ENCODE results near the gene NR2F6.
"Not testable (repeated sequence)": the region's sequence is repeated elsewhere in the genome, so short reads cannot be mapped to it uniquely, and the experiment has no call there.

The NR2F6 gene

GRCh38 chr19:17245535-17245984 lies at the start of gene NR2F6:
TSS of gene NR2F6 (minus strand) at chr19:17245919. CDS start at chr19:17245220, 699 bp downstream.
- in situ Hi-C loops (cut with MboI; ENCODE audit: low sequenced_read_pairs), result no loop called here

DNA sequence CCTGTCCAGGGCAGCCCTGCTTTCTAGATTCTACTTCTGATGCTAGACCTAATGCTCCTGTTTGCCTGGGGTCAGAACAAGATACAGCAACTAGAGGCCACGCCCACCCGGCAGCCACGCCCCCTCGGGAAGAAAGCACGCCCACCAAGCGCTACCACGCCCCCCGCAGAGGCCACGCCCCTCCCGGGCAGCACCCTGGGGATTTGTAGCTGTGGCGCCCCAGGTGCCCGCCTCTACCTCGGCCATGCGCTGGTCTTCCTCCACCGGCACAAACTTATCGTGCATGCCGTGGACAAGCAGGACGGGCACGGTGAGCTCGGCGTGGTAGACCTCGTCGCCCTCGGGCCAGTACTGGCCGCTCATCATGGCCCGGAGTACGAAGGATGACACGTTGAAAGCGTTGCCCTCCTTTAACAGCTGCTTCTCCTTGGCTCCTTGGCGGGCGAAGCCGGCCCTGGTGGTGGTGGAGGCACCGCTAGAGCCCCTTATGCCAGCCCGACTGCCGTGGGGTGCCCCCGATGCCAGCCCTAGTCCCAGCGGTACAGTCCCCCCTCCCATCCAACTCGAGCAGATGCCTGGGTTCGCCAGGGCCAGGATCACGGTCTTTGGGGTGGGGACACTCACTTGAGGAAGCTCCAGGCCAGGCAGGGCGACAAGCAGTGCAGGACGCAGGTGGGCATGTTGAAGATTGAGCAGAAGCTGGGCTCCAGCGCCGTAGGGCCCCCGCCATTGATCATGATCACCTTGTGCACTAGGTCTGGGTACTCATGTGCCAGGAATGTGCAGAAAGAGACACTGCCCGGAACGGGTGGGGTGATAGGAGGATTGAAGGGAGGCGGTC lies 48.6 kb upstream of the NR2F6 start:
- in situ Hi-C loops (cut with MboI; ENCODE audit: low sequenced_read_pairs), result no loop called here

GRCh38 chr19:17293605-17294004 lies 47.9 kb upstream of the NR2F6 start:
- in situ Hi-C loops (cut with MboI; ENCODE audit: low sequenced_read_pairs), result no loop called here

GRCh38 chr19:17292301-17293074 lies 46.8 kb upstream of the NR2F6 start:
- in situ Hi-C loops (cut with MboI; ENCODE audit: low sequenced_read_pairs), result no loop called here

GRCh38 chr19:17289489-17289888 lies 43.8 kb upstream of the NR2F6 start:
- in situ Hi-C loops (cut with MboI; ENCODE audit: low sequenced_read_pairs), result loop anchor here (10.0 kb wide), 1 partner anchor 525 kb away; no protein-coding TSS in a partner anchor

DNA sequence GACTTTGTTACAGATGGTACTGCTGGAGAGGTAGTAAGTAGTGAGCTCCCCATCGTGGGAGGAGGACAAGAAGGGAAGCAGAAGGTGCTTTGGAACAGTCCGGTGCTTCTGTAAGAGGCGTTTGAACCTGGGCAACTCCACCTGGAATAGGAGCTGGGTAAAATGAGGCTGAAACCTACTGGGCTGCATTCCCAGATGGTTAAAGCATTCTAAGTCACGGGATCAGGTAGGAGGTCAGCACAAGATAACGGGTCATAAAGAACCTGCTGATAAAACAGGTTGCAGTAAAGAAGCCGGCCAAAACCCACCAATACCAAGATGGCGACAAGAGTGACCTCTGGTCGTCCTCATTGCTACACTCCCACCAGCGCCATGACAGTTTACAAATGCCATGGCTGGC lies 41.0 kb upstream of the NR2F6 start:
- in situ Hi-C loops (cut with MboI; ENCODE audit: low sequenced_read_pairs), result loop anchor here (10.0 kb wide), 1 partner anchor 522 kb away; no protein-coding TSS in a partner anchor

DNA sequence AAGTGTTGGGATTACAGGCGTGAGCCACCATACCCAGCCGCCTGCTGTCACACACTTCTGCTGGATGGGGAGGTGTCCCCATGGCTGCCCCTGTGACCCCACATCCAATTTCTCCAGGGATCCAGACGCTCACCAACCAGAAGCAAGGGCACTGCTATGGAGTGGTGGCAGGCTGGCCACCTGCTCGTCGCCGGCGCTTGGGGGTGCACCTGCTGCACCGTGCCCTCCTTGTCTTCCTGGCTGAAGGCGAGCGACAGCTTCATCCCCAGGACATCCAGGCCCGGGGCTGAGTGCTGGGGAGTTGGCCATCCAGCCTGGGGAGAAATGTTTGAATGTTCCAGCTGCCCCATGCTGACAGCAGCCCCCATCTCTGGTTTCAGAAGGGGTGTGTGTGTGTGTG lies 40.5 kb upstream of the NR2F6 start:
- in situ Hi-C loops (cut with MboI; ENCODE audit: low sequenced_read_pairs), result loop anchor here (10.0 kb wide), 1 partner anchor 521 kb away; no protein-coding TSS in a partner anchor

DNA sequence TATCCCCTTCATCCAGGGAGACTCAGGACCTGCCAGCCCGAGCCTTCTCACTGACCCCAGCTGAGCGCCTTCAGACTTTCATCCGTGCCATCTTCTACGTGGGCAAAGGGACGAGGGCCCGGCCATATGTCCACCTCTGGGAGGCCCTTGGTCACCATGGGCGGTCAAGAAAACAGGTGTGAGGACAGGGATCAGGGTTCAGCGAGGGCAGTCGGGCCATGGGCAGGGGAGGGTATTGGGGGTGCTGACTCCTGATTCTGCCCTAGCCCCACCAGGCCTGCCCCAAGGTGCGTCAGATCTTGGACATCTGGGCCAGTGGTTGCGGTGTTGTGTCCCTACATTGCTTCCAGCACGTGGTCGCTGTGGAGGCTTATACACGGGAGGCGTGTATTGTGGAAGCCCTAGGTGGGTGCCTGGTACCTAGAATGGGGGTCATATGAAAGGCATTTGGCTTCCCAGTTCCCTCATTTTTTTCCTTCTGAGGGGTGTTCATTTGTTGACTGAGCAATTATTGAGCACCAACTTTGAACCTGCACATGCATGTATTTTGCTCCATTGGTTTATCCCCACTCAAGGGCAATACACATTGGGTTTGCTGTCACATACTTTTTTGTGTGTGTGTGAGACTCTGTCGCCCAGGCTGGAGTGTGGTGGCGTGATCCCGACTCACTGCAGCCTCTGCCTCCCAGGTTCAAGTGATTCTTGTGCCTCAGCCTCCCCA lies 39.9 kb upstream of the NR2F6 start:
- in situ Hi-C loops (cut with MboI; ENCODE audit: low sequenced_read_pairs), result loop anchor here (10.0 kb wide), 1 partner anchor 521 kb away; no protein-coding TSS in a partner anchor

DNA sequence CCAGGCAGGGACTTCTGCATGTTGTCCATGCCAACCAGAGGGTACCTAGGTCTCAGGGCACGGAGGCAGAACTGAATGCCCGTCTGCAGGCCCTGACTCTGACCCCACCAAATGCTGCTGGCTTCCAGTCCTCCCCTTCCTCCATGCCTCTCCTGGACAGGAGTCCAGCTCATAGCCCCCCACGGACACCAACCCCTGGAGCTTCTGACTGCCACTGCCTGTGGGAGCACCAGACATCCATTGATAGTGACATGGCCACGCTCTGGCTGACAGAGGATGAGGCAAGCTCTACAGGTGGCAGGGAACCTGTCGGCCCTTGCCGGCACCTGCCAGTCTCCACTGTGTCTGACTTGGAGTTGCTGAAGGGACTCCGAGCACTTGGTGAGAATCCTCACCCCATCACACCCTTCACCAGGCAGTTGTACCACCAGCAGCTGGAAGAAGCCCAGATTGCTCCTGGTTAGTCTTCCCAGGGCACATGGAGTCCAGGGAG lies 37.8 kb upstream of the NR2F6 start:
- in situ Hi-C loops (cut with MboI; ENCODE audit: low sequenced_read_pairs), result loop anchor here (10.0 kb wide), 1 partner anchor 519 kb away; no protein-coding TSS in a partner anchor

DNA sequence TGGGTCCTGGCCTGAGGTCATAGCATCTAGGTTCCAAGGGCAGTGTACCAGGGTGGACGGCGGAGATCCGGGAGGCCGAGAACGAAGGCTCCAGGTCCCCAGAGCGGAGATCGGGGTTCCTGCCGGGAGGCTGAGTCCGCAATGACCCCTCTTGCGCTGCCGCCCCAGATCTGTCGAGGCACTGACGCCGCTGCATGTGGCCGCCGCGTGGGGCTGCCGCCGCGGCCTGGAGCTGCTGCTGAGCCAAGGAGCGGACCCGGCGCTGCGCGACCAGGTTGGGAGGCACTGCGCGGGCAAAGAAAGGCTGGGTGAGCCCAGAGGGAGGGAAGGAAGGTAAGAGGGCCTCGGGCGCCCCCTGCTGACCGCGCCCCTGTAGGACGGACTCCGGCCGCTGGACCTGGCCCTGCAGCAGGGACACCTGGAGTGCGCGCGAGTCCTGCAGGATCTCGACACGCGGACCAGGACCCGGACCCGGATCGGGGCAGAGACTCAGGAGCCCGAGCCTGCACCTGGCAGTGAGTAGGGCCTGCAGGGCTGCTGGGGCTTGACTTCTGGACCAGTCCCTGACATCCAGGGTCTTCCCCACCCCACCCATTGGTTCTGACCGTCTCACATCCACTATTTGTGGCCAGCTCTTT lies 36.9 kb upstream of the NR2F6 start:
- in situ Hi-C loops (cut with MboI; ENCODE audit: low sequenced_read_pairs), result loop anchor here (10.0 kb wide), 1 partner anchor 518 kb away; no protein-coding TSS in a partner anchor

DNA sequence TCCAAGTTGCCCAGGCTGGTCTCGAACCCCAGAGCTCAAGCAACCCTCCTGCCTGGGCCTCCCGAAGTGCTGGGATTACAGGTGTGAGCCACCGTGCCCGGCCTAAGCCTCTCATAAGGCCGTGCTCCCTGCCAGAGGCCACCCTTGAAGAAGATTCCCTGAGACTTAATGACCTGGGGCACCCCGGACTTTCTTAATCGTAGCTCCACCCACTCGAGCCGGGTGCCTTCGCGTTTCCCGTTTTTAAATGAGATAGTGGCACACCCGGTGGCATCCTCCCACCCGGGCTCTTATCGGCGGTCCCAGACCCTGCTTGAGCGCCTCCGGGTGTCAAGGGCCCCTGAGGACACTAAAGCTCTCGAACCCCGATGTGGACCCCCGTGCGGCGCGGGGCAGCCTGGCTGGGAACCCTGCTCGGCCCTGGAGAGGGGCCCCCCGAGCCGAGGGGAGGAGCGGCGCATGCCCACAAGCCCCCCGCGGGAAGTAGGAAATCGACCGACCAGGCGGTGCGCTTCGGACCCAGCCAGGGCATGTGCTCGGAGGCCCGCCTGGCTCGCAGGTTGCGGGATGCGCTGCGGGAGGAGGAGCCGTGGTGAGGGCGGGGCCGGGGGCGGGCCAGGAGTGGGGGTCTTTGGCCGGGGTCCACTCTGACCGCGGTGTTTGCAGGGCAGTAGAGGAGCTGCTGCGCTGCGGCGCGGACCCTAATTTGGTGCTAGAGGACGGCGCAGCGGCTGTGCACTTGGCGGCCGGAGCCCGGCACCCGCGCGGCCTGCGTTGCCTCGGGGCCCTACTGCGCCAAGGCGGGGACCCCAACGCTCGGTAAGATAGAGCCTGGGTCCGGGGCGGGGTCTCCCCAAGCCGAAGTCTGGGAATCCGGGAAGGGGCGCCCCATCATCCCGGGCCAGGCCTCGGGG lies 35.9 kb upstream of the NR2F6 start, which contains the start of gene ANKLE1:
Gene ANKLE1, plus strand, starts transcription at position 511 of the 914 bp plus-strand sequence. Its CDS starts 20 bp downstream, at position 531.
- in situ Hi-C loops (cut with MboI; ENCODE audit: low sequenced_read_pairs), result loop anchor here (10.0 kb wide), 1 partner anchor 517 kb away; no protein-coding TSS in a partner anchor

- in situ Hi-C loops (cut with MboI; ENCODE audit: low sequenced_read_pairs), result no loop called here
Measured at GRCh38 chr19:17279436-17279835, 33.7 kb upstream of the NR2F6 start.

GRCh38 chr19:17275441-17276175 lies 29.9 kb upstream of the NR2F6 start:
- in situ Hi-C loops (cut with MboI; ENCODE audit: low sequenced_read_pairs), result no loop called here

- in situ Hi-C loops (cut with MboI; ENCODE audit: low sequenced_read_pairs), result not testable (repeated sequence)
Measured at GRCh38 chr19:17274892-17275291, 29.2 kb upstream of the NR2F6 start.

DNA sequence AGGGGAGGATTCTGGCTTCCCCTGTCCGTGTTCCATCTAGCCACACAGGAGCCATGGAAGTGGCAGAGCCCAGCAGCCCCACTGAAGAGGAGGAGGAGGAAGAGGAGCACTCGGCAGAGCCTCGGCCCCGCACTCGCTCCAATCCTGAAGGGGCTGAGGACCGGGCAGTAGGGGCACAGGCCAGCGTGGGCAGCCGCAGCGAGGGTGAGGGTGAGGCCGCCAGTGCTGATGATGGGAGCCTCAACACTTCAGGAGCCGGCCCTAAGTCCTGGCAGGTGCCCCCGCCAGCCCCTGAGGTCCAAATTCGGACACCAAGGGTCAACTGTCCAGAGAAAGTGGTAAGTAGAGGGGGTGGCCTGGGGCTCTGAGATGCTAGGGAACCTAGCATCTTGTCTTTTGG lies 23.0 kb upstream of the NR2F6 start:
- in situ Hi-C loops (cut with MboI; ENCODE audit: low sequenced_read_pairs), result no loop called here

DNA sequence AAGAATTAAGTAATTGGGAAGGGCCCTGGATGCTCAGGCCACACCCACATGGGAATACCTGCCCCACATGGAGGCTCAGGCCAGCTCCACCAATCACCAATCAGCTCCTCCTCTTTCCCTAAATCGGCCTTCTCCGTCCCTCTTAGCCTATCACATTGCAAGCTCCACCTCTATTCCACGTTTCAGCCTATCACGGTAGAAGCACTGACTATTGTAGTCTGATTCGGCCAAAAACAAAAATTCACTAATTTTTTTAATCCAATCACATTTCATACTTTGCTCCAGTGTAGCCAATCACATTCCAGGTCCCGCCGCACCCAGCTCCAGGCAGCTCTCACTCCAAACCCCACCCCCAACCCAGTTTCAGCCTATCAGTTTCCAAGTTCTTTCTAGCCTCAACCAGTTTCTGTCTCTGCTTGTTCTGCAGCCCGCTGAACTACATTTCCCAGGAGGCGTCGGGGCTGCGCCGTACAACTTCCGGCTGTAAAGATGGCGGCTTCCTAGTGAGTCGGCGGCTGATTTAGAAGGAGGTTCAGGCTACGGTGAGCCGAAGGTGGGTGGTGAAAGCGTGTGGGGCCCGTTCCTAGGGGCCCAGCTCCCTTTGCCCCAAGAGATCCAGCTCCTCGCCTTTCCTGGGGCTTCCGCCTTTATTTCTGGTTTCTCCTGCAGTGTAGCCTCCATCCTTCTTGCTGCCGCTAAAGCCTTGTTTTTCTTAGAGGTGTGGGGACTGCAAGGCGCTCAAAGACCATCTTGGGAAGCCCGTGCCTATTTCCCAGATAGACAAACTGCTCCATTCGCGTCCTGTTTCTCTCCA lies 21.5 kb upstream of the NR2F6 start, which contains the start of gene BABAM1:
Gene BABAM1, plus strand, starts transcription at position 469 of the 814 bp plus-strand sequence. CDS start 1,364 bp downstream, outside the sequence.
- in situ Hi-C loops (cut with MboI; ENCODE audit: low sequenced_read_pairs), result no loop called here

DNA sequence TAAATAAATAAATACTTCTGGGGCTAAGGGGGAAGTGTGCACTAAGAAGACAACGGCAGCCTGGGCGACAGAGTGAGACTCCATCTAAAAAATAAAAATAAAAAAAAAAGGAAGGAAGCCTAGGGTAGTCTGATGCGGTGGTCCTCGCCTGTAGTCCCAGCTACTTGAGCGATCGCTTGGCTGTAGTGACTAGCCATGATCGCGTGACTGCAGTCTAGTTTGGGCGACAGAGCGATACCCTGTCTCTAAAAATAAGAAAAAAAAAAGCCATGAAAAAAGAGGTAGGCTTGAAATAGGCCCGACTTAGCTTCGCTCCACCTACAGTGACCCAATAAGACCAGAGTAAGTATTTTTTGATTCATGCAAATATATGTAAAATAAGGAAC lies 20.9 kb upstream of the NR2F6 start:
- in situ Hi-C loops (cut with MboI; ENCODE audit: low sequenced_read_pairs), result no loop called here
